ENCODE measurements around the gene NDUFAF2.
"Not testable (repeated sequence)": the region's sequence is repeated elsewhere in the genome, so short reads cannot be mapped to it uniquely, and the experiment has no call there.

The NDUFAF2 gene

DNA sequence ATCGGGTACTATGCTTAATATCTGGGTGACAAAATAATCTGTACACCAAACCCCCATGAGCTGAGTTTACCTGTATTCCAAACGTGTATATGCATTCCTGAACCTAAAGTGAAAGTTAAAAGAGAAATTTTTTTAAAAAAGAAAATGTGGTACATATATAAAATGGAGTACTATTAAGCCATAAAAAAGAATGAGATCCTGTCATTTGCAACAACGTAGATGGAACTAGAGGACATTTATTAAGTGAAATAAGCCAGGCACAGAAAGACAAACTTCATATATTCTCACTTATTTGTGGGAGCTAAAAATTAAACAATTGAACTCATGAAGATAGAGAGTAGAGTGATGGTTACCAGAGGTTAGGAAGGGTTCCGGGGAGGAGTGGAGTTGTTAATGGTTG is 44.8 kb downstream of the NDUFAF2 start:
- no peak for DNase-seq

DNA sequence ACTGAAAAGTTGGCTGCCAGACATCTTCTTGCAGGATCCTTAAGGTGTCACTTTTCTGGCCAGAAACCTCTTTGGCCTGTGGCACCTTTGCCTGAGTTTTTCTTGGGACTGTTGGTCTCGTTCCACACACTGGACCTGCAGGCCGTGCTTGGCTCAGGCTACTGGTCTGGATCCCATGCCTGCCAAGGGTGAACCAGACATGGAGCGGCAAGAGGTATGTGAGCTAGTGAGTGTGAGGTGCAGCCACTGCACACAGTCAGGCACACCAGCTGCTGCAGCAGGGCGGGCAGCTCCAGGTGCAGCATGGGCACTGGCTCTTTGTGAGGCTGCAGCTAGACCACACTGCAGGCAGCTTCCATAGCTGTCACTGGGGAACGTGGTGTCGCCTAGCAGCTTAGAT is 47.9 kb downstream of the NDUFAF2 start:
- DNase-seq = no peak

DNA sequence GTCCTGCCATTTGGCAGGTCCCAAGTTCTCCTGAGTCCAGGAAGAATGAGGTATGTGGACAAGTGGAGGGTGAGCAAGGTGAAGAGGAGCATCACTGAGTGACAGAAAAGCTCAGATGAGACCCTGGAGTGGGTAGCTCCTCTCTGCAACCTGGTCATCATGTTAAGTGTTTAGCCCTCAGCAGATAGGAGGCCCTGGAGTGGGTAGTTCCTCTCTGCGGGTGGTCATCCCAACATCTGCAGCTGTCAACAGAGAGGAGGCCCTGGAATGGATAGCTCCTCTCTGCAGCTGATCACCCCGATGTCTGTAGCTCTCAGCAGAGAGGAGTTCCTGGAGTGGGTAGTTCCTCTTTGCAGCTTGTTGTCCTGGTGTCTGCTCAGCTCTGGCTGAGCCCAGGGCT is 48.4 kb downstream of the NDUFAF2 start:
- no peak for DNase-seq

DNA sequence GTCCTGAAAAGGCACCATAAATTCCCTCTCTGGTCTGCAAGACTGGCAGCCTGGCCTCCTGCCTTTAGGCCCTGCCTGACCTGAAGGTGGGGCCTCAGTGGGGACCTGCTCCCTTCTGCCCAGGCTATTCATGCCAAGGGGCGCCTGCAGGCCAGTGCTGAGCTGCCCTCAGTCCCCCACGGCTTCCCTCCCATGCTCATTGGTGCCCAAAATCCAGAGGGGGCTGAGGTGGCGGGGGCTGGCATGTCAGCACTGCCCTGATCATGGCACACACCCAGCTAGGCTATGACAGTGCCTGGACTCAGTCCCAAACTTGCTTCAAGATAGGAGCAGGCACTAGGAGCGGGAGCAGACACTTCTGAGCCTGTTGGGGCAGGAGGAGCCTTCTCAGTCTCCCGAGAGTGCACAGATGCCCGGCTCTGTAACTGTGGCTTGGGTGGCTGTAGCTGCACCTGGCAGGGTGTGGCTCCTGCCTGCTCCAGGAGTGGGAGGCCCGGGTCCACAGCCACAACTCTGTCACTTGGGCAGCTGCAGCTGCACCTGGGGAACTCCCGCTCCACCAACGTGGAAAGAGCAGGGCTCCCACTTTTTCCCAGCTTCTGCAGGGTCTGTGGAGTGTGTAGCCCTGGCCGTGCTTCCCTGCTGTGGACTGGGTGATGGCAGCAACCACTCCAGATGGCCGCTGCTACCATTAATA is 49.0 kb downstream of the NDUFAF2 start:
- no peak for DNase-seq

DNA sequence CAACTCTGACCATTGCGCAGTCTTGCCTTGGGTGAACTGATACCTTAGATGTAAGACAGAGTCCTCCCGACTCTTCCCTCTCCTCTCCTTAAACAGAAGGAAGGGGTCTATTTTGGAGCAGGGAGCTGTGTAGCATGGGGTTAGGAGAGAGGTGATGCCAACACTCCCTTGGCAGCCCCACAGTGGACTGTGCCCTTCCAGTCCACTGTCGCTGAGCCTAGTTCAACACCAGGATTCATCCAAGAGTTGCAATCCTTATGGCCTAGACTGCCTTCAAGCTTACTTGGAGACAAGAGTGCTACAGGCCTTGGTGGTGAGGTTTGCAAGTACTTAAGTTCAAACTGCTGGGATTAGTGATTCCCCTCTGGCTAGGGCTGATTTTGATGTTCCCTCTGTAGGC is 51.4 kb downstream of the NDUFAF2 start:
- no peak for DNase-seq

DNA sequence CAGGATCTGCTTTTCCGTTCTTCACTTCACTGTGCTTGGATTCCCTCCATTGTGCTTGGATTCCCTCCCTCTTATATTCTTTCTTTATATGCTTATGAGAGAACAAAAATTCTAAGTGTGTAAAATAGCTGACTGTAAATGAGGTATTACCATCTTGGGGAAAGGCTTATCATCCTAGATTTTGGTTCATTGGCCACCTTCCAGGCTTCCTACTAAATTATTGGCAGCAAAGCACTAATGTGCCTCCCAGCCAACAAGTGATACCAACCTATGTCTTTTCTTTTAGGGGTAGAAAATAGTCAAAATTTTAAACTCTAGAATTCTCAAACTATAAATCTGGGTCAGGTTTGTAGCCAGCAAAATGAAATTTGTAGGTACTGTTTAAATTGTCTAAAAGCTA is 52.7 kb downstream of the NDUFAF2 start:
- no peak for DNase-seq

- DNase-seq = no peak
Observed at GRCh38 chr5:61000887-61001286, 55.9 kb downstream of the NDUFAF2 start.

DNA sequence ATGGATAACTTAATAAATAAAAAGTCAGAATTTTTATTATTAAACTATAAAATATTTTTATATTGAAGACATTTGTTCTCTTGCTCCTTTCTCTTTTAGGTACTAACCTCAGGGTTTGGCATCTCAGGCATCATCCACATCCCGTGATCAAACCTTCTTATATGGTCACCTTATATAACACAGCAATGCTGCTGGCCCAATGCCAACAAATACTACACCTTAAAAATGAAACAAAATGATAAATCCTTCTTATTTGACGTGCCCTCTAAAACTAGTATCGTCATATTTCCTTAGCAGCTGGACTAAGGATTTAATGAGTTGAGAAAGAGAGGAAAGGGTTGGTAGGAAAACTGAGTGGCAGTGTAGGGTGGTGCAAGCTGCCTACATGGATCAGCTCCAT is 56.6 kb downstream of the NDUFAF2 start:
- DNase-seq = no peak

DNA sequence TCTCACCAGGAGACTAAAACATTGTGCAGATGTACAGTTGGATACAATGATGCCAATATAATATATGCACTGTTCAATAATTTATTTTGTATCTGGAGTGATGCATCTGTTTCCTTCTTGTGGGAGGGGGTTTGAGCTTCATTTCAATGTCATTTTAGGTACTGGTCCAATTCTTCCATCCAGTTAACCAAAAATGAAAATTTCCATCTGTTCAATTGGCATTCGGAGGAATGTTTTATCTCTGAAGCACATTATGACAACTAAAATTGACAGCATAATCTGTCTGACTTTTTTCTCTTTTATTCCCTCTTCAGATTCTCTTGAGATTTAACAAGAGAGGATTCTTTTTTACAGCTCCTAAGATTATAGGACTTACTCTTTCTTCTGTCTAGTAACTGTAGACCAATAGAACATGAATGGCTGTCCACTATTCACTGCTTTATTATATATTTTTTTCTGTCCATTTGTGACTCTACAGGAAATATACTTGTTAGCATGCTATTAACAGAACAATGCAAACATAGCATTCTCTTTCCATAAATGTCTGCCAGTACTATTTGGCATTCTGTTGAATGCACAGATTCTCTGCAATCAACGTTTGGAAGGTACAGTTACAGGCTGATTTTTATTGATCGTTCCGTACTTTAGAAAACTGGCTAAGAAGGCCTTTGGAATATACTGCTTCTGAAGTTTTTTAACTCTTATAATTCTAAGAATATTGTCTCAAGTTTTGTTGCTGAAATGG is 57.8 kb downstream of the NDUFAF2 start:
- DNase-seq = no peak

- no peak for DNase-seq
Observed at GRCh38 chr5:61004448-61004847, 59.4 kb downstream of the NDUFAF2 start.

DNA sequence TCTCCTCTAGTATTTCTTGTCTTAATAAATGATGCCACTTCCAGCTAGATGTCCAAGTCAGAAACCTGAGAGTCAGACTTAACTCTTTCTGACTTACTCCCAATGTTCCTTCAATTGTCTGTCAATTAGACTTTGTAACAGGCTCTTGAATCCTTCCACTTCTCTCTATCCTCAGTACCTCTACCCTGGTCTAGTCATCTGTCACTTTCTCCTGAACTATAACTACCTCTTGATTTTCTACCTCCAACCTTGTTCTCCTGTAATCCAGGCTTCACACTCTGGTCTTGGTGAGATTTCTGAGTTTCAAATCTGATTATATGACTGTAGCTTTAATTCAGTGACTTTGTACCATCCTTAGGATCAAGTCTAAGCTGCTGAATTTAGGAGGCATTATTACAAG is 64.9 kb downstream of the NDUFAF2 start:
- no peak for DNase-seq

GRCh38 chr5:61010467-61011454 is 65.8 kb downstream of the NDUFAF2 start:
- DNase-seq = no peak

GRCh38 chr5:61018062-61018461 is 73.1 kb downstream of the NDUFAF2 start:
- DNase-seq = no peak

GRCh38 chr5:61019642-61020041 is 74.6 kb downstream of the NDUFAF2 start:
- no peak for DNase-seq

GRCh38 chr5:61020415-61020814 is 75.4 kb downstream of the NDUFAF2 start:
- DNase-seq = no peak

DNA sequence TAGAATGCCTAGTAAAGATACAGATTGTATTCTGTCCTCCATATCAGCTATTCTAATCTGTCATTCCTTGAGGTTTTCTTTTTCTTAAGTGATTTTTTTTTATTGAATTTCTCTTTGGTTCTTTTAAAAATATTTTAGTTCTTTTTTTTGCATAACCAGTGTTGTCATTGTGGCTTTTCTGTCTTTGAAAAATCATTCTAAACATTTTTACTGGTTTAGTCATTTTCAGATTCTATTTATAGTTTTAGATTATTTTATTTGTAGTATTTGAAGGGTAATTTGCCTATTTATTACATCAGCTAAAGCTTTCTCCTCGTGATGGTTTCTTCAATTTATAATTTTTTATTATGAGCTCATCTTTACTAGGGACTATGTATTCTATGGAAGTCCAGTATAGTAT is 78.1 kb downstream of the NDUFAF2 start:
- DNase-seq = no peak

DNA sequence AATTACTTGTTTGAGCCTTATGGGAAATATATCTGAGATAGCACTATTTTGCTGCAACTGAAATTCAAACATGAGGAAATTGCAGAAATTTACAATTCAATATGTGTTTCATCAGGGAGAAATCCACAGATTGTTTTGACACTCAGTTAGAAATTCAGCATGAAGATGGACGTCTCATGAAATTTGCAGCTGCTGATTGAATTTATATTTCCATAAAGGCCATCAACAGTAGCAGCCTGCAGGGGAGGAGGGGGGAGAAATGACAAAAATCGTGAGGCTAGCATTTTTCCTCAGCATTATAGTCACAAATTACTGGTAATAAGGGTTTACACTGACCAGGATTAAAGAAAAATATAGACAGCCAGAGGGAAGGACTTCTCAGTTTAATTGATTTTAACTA is 81.0 kb downstream of the NDUFAF2 start:
- DNase-seq = no peak

DNA sequence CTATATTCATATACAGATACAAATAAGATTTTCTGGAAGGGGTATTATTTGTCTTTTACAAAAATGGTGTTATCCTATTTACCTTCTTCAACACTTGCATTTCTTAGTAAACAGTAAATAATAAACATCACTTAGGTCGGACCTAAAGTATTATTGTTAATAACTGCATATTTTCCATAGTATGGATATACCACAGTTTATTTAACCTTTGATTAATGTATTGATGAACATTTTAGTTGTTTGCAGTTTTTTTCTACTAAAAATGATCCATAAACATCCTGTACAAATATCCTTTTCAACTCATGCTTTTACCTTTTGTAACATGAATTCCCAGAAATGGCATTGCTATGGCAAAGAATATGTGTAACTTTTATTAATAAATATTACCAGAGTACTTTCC is 83.4 kb downstream of the NDUFAF2 start:
- DNase-seq = no peak

- no peak for DNase-seq
Observed at GRCh38 chr5:61029456-61030162, 84.6 kb downstream of the NDUFAF2 start.

DNA sequence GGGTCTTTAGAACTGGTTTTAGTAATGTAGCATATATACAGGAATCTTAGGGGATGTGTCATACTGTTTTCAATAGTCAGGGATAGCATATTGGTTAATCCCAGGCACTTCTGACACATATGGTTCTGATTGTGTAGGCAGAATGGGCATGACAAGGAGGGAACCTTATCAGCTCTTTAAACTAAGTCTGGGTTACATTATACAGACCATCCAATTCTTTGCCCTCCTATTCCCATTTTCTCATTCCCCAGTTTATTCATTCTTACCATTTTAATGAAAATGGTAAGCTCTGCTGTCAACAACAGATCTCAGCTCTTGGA is 85.1 kb downstream of the NDUFAF2 start:
- DNase-seq = no peak

DNA sequence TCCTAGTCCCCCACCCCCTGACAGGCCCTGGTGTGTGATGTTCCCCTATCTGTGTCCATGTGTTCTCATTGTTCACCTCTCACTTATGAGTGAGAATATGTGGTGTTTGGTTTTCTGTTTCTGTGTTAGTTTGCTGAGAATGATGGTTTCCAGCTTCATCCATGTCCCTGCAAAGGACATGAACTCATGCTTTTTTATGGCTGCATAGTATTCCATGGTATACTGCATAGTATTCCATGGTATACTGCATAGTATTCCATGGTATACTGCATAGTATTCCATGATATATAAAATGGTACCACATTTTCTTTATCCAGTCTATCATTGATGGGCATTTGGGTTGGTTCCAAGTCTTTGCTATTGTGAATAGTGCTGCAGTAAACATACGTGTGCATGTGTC is 86.3 kb downstream of the NDUFAF2 start:
- DNase-seq = not testable (repeated sequence)

DNA sequence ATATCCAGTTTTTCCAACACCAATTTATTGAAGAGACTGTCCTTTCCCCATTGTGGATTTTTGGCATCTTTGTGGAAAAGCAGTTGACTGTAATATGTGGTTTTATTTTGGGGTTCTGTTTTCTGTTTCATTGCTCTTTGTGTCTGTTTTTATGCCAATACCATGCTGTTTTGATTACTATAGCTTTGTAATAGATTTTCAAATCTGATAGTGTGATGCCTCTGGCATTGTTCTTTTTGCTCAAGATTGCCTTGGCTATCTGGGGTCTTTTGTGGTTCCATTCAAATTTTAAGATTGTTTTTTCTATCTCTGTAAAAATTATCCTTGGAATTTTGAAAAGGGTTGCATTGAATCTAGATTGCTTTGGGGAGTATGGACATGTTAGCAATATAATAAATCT is 99.5 kb downstream of the NDUFAF2 start:
- no peak for DNase-seq

GRCh38 chr5:61047346-61047745 is 102.3 kb downstream of the NDUFAF2 start:
- no peak for DNase-seq

Measured in right kidney (tissue), 1 donor.